Adrenal gland (tissue), 12 donors: ENCODE results near the gene FBXL20. TPM values are rescaled to one million over a fixed set of nuclear protein-coding genes. Genes with fewer than 3 reads are reported as not detected.

Source experiments
- DNase-seq, 7 donors: peaks; one replicate each; pipeline ENCODE4 v3.0.0-alpha.2; 2019 to 2020
- H3K27ac ChIP-seq, 5 donors: fragments of 200-600 bp; sonication (generic) in 4 of 5; 1 replicate in 3 of 5; 2 replicates in 2 of 5; pipeline versions ENCODE4 v1.5.1 to v1.8.0; 2016 to 2020; ENCODE audit warnings: mild to moderate bottlenecking in 1 of 5
- H3K27me3 ChIP-seq: fragments of 200-600 bp; 2 replicates; pipeline ENCODE4 v1.8.0; 2021
- H3K36me3 ChIP-seq, 2 donors: fragments of 200-600 bp; replicated peaks in 1 of 2; 1 replicate in 1 of 2; 2 replicates in 1 of 2; pipeline versions ENCODE4 v1.5.1 to v1.8.0; 2018 to 2022
- H3K4me1 ChIP-seq, 2 donors: fragments of 200-600 bp; replicated peaks in 1 of 2; 1 replicate in 1 of 2; 2 replicates in 1 of 2; pipeline versions ENCODE4 v1.5.1 to v1.8.0; 2018 to 2021
- H3K4me3 ChIP-seq, 4 donors: fragments of 200-600 bp; sonication (generic) in 3 of 4; one replicate each; pipeline ENCODE4 v1.5.1; 2016 to 2018
- H3K9me3 ChIP-seq, 3 donors: fragments of 200-600 bp; sonication (generic) in 1 of 3; replicated peaks in 1 of 3; 1 replicate in 2 of 3; 2 replicates in 1 of 3; pipeline versions ENCODE4 v1.5.1 to v1.8.0; 2016 to 2021
- POLR2A ChIP-seq, 2 donors: fragments of 450-650 bp; IDR thresholded peaks; one replicate each; pipeline ENCODE4 v1.6.1; 2017; ENCODE audit warnings: antibody characterized with exemption in 2 of 2, mild to moderate bottlenecking in 2 of 2, moderate library complexity in 1 of 2
- WGBS, 4 donors: extraction: QIAGEN DNeasy Blood & Tissue Kit in 2 of 4; methylation state at CpG; one replicate each; pipeline versions ENCODE4 v1.1.5 to v1.1.7; 2013 to 2017; 5-methylcytosine and 5-hydroxymethylcytosine counted together
- intact Hi-C, 2 donors: fragments of 100-400 bp; cut with DNase I; formaldehyde crosslinking; loops; one replicate each; pipeline versions ENCODE4 v1.14.1 to v1.15.0; 2022 to 2023
- polyA plus RNA-seq, 3 donors: library from polyadenylated mRNA; stranded (reverse); fragments of 200-250 nt in 2 of 3; fragments of 350-450 nt in 1 of 3; fragmentation: Illumina TruSeq in 1 of 3; extraction: RNeasy Lipid Tissue Mini Kit (QIAGEN cat#74804) in 1 of 3; gene quantifications; one replicate each; pipeline ENCODE4 v1.2.3, GENCODE V29; 2013 to 2014
- total RNA-seq, 9 donors: library from RNA; depleted of rRNA in 4 of 9; stranded (reverse); fragments of >200 nt in 4 of 9; fragments of 120-200 nt in 1 of 9; fragmentation: NEBNext Ultra II Directional in 1 of 9; extraction: Animal tissue kit (Norgen Biotek cat#: 25700) in 1 of 9; gene quantifications; one replicate each; pipeline versions ENCODE4 v1.1.0 to v1.2.4, GENCODE V29; 2013 to 2023
- TF ChIP-seq, protein P1 (sequence below), 6 experiments: fragments of 450-650 bp in 4 of 6; fragments of 200-600 bp in 2 of 6; sonication (generic) in 1 of 6; IDR thresholded peaks; 1 replicate in 5 of 6; 2 replicates in 1 of 6; pipeline versions ENCODE4 v1.5.1 to v1.8.0; 2016 to 2021; ENCODE audit warnings: antibody characterized with exemption in 6 of 6, mild to moderate bottlenecking in 2 of 6, moderate library complexity in 1 of 6
- donor health status: healthy with polysubstance abuse.
- donor health status: Bipolar disorder and iron deficiency.
- donor health status: DM: yes; HTN: yes; CAD: no.
- donor health status: DM: no; HTN: no; CAD: no.
- donor health status: DM: no; HTN: no; CAD: no.
- donor health status: DM: yes; HTN: yes; CAD: no.

Gene FBXL20
- total and polyA plus RNA-seq, 12 donors = 3.7 to 41.5 (median 17.3) TPM

DNA sequence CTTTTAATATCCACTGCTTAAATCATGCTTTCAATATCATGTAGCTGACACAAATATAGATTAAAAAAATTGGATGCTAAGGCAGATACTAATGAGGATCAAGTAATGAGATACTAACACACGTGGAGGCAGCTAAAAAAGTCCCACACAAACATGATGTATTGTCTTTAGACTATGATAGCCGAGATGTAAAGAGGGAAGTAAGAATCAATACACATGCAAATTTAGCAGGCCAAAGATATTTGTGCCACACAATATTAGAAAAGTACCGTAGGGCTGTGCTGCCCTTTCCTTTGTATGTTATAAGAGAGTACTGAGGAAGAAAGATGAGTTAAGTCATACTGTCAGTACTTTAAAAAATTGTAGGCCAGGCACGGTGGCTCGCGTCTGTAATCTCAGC is 124.3 kb downstream of the FBXL20 start:
- TF ChIP-seq, protein P1, sequence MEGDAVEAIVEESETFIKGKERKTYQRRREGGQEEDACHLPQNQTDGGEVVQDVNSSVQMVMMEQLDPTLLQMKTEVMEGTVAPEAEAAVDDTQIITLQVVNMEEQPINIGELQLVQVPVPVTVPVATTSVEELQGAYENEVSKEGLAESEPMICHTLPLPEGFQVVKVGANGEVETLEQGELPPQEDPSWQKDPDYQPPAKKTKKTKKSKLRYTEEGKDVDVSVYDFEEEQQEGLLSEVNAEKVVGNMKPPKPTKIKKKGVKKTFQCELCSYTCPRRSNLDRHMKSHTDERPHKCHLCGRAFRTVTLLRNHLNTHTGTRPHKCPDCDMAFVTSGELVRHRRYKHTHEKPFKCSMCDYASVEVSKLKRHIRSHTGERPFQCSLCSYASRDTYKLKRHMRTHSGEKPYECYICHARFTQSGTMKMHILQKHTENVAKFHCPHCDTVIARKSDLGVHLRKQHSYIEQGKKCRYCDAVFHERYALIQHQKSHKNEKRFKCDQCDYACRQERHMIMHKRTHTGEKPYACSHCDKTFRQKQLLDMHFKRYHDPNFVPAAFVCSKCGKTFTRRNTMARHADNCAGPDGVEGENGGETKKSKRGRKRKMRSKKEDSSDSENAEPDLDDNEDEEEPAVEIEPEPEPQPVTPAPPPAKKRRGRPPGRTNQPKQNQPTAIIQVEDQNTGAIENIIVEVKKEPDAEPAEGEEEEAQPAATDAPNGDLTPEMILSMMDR (IDR thresholded peaks at IDR 0.05) = no peak
- no peak for TF ChIP-seq POLR2A (IDR thresholded peaks at IDR 0.05)
- Histone ChIP-seq H3K27me3 (no peaks in the 10 kb centered on the region), H3K4me1 (no peaks in the 10 kb centered on the region), H3K27ac (peak overlapping the region in 4 of 5 donors; percentile 14 to 66 (median 42)), H3K4me3 (no peak overlapping the region), H3K36me3 (peaks cover 0 to 45% of the 10 kb centered on the region in 2 donors), H3K9me3 (no peaks in the 10 kb centered on the region)
- intact Hi-C loops = loop anchor here (10.0 kb wide), 1 partner anchor 128 kb away; the partner anchor contains the start of gene FBXL20 (in 2 of the 2)
- 49 to 72% (median 71%) methylated on average over 6 of the region's 6 CpGs for WGBS, 4 donors
- no peak for DNase-seq

DNA sequence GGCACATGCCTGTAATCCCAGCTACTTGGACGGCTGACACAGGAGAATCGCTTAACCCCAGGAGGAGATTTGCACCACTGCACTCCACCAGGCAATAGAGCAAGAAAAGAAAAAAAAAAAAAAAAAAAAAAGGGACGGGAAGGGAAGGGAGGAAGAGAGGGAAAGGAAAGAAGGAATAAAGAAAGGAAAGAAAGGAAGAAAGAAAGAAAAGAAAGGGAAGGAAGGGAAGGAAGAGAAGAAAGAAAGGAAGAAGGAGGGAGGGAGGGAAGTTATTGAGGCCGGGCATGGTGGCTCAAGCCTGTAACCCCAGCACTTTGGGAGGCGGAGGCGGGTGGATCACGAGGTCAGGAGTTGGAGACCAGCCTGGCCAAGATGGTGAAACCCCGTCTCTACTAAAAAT is 125.3 kb downstream of the FBXL20 start:
- DNase-seq = no peak
- H3K9me3 ChIP-seq = no peaks in the 10 kb centered on the region
- H3K27ac ChIP-seq = peak overlapping the region in 3 of 5 donors; percentile 51 to 66 (median 64)
- H3K27me3 ChIP-seq = no peaks in the 10 kb centered on the region
- peaks cover 0 to 43% of the 10 kb centered on the region in 2 donors for H3K36me3 ChIP-seq
- WGBS, 4 donors = 88 to 96% (median 93%) methylated on average over 8 of the region's 8 CpGs
- no peak overlapping the region for H3K4me3 ChIP-seq
- no peak for TF ChIP-seq POLR2A (IDR thresholded peaks at IDR 0.05)
- TF ChIP-seq, protein P1 (IDR thresholded peaks at IDR 0.05) = no peak
- no peaks in the 10 kb centered on the region for H3K4me1 ChIP-seq
- intact Hi-C loops = loop anchor here (10.0 kb wide), 1 partner anchor 129 kb away; the partner anchor contains the start of gene FBXL20 (in 2 of the 2)

DNA sequence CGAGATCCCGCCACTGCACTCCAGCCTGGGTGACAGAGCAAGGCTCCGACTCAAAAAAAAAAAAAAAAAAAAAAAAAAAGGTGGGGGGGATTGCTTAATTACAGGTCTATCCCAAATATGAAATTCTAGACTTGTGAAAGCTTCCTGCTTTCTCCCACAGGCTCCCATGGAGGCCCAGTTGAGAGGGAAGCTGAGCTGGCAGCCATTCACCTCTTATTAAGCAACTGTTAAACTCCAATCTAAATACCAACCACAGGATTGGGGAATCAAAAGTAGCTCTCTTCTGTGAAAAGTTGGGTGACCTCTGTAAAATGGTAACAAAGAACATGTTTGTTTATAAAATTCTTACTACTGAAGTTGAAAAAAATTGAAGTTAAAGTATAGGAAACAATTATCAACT is 129.9 kb downstream of the FBXL20 start:
- Histone ChIP-seq H3K36me3 (peaks cover 0 to 66% of the 10 kb centered on the region in 2 donors), H3K4me3 (no peak overlapping the region), H3K4me1 (no peaks in the 10 kb centered on the region), H3K9me3 (no peaks in the 10 kb centered on the region), H3K27me3 (no peaks in the 10 kb centered on the region), H3K27ac (no peak overlapping the region)
- WGBS, 4 donors = 93 to 100% (median 96%) methylated on average over 3 of the region's 3 CpGs
- no peak for DNase-seq
- TF ChIP-seq, protein P1 (IDR thresholded peaks at IDR 0.05) = no peak
- TF ChIP-seq POLR2A (IDR thresholded peaks at IDR 0.05) = no peak
- intact Hi-C loops = loop anchor here (10.0 kb wide), 1 partner anchor 133 kb away; the partner anchor contains the start of gene FBXL20 (in 2 of the 2)

DNA sequence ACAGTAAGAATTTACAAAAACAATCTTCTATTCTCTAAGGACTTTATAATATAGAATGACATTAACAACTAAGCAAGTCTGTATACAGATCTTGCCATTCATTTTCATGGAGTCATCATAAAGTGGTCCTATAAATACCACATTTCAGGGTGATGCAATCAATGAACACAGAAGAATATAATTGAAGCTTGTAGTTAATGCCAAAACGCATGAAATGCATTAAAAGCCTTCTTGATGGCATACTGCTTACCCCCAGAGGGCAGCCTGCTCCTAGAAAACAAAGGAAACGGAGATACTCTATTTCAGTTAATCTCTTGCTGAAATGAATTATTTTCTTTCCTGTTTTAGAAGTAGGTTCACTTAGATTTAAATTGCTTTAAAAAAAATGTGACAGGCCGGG is 130.5 kb downstream of the FBXL20 start:
- no peaks in the 10 kb centered on the region for H3K4me1 ChIP-seq
- peaks cover 0 to 72% of the 10 kb centered on the region in 2 donors for H3K36me3 ChIP-seq
- TF ChIP-seq POLR2A (IDR thresholded peaks at IDR 0.05) = no peak
- TF ChIP-seq, protein P1 (IDR thresholded peaks at IDR 0.05) = peak; percentile 8 to 36 (median 19)
- H3K27me3 ChIP-seq = no peaks in the 10 kb centered on the region
- WGBS, 4 donors = 36 to 47% (median 39%) methylated on average over 3 of the region's 3 CpGs
- intact Hi-C loops = loop anchor here (10.0 kb wide), 1 partner anchor 134 kb away; the partner anchor contains the start of gene FBXL20 (in 2 of the 2)
- no peak overlapping the region for H3K4me3 ChIP-seq
- H3K9me3 ChIP-seq = no peaks in the 10 kb centered on the region
- DNase-seq = peak in 1 of 7 donors; percentile 10
- no peak overlapping the region for H3K27ac ChIP-seq
